ENCODE results near the gene GDF10.
A peak's percentile ranks its signal among the peaks of the same experiment; 100 is the strongest.

GDF10 gene

DNA sequence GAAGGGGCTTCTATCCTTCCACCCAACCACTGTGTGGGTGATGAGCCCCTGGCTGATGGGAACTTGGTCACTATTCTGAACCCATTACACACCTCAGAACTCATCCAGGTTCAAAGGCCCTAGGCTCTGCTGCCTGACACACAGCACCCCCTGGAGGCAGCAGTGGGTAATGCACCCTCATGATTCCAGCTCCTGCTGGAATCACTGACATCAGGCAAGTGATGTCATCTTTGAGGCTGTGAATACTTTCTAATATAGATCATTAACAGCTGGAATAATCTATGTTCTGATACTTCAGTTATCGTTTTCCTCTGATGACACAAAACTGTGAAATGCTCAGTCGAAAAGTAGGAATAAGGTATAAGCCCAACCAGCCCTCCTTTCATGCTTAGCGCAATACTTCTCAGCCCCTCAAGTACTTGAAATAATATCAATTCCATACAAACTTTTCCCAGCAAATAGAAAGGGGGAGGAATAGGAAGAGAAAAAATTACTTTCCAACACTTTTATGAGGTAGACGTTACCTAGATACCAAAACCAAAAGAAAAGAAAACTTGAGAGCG, 40.7 kb downstream of the GDF10 start:
- H3K27ac ChIP-seq (replicated peaks), result no peak overlapping the region
- no peak overlapping the region for H3K4me3 ChIP-seq (replicated peaks; ENCODE audit: insufficient read depth, low read length)
- DNase-seq (ENCODE audit: low read depth in 1 of 2, low spot score in 1 of 2), result peak; percentile 44 to 49
- TF ChIP-seq, protein P1, sequence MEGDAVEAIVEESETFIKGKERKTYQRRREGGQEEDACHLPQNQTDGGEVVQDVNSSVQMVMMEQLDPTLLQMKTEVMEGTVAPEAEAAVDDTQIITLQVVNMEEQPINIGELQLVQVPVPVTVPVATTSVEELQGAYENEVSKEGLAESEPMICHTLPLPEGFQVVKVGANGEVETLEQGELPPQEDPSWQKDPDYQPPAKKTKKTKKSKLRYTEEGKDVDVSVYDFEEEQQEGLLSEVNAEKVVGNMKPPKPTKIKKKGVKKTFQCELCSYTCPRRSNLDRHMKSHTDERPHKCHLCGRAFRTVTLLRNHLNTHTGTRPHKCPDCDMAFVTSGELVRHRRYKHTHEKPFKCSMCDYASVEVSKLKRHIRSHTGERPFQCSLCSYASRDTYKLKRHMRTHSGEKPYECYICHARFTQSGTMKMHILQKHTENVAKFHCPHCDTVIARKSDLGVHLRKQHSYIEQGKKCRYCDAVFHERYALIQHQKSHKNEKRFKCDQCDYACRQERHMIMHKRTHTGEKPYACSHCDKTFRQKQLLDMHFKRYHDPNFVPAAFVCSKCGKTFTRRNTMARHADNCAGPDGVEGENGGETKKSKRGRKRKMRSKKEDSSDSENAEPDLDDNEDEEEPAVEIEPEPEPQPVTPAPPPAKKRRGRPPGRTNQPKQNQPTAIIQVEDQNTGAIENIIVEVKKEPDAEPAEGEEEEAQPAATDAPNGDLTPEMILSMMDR (IDR thresholded peaks at IDR 0.05; ENCODE audit: insufficient read depth, low read length), result peak; percentile 92
- TF ChIP-seq GABPA (IDR thresholded peaks at IDR 0.05; ENCODE audit: low read depth), result no peak
- TF ChIP-seq POLR2AphosphoS5 (IDR thresholded peaks at IDR 0.05; ENCODE audit: low read depth), result no peak
- TF ChIP-seq, protein P2, sequence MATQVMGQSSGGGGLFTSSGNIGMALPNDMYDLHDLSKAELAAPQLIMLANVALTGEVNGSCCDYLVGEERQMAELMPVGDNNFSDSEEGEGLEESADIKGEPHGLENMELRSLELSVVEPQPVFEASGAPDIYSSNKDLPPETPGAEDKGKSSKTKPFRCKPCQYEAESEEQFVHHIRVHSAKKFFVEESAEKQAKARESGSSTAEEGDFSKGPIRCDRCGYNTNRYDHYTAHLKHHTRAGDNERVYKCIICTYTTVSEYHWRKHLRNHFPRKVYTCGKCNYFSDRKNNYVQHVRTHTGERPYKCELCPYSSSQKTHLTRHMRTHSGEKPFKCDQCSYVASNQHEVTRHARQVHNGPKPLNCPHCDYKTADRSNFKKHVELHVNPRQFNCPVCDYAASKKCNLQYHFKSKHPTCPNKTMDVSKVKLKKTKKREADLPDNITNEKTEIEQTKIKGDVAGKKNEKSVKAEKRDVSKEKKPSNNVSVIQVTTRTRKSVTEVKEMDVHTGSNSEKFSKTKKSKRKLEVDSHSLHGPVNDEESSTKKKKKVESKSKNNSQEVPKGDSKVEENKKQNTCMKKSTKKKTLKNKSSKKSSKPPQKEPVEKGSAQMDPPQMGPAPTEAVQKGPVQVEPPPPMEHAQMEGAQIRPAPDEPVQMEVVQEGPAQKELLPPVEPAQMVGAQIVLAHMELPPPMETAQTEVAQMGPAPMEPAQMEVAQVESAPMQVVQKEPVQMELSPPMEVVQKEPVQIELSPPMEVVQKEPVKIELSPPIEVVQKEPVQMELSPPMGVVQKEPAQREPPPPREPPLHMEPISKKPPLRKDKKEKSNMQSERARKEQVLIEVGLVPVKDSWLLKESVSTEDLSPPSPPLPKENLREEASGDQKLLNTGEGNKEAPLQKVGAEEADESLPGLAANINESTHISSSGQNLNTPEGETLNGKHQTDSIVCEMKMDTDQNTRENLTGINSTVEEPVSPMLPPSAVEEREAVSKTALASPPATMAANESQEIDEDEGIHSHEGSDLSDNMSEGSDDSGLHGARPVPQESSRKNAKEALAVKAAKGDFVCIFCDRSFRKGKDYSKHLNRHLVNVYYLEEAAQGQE (IDR thresholded peaks at IDR 0.05; ENCODE audit: insufficient replicate concordance, low read depth), result no peak
- no peak for TF ChIP-seq SPI1 (IDR thresholded peaks at IDR 0.05; ENCODE audit: borderline replicate concordance, low read depth)
- peaks cover 6% of the 10 kb centered on the region for H3K27me3 ChIP-seq (ENCODE audit: insufficient read depth, poor library complexity, severe bottlenecking)

- Histone ChIP-seq H3K27ac (replicated peaks) (no peak overlapping the region), H3K27me3 (ENCODE audit: insufficient read depth, poor library complexity, severe bottlenecking) (peaks cover 6% of the 10 kb centered on the region), H3K4me3 (replicated peaks; ENCODE audit: insufficient read depth, low read length) (no peak overlapping the region)
- no peak for DNase-seq (ENCODE audit: low read depth in 1 of 2, low spot score in 1 of 2)
- TF ChIP-seq, protein P1 (IDR thresholded peaks at IDR 0.05; ENCODE audit: insufficient read depth, low read length), result no peak
- no peak for TF ChIP-seq SPI1 (IDR thresholded peaks at IDR 0.05; ENCODE audit: borderline replicate concordance, low read depth)
- TF ChIP-seq, protein P2 (IDR thresholded peaks at IDR 0.05; ENCODE audit: insufficient replicate concordance, low read depth), result no peak
- no peak for TF ChIP-seq GABPA (IDR thresholded peaks at IDR 0.05; ENCODE audit: low read depth)
- no peak for TF ChIP-seq POLR2AphosphoS5 (IDR thresholded peaks at IDR 0.05; ENCODE audit: low read depth)
Measured at GRCh38 chr10:47344996-47345870, 45.2 kb downstream of the GDF10 start.

- no peak for DNase-seq (ENCODE audit: low read depth in 1 of 2, low spot score in 1 of 2)
- Histone ChIP-seq H3K27me3 (ENCODE audit: insufficient read depth, poor library complexity, severe bottlenecking) (peaks cover 6% of the 10 kb centered on the region), H3K27ac (replicated peaks) (no peak overlapping the region), H3K4me3 (replicated peaks; ENCODE audit: insufficient read depth, low read length) (no peak overlapping the region)
- TF ChIP-seq, protein P1 (IDR thresholded peaks at IDR 0.05; ENCODE audit: insufficient read depth, low read length), result no peak
- TF ChIP-seq SPI1 (IDR thresholded peaks at IDR 0.05; ENCODE audit: borderline replicate concordance, low read depth), result no peak
- TF ChIP-seq, protein P2 (IDR thresholded peaks at IDR 0.05; ENCODE audit: insufficient replicate concordance, low read depth), result no peak
- TF ChIP-seq GABPA (IDR thresholded peaks at IDR 0.05; ENCODE audit: low read depth), result no peak
- no peak for TF ChIP-seq POLR2AphosphoS5 (IDR thresholded peaks at IDR 0.05; ENCODE audit: low read depth)
Measured at GRCh38 chr10:47346581-47347302, 46.7 kb downstream of the GDF10 start.

Data from HL-60 (cell line).